Naive thymus-derived CD4-positive, alpha-beta T cell (primary cell): ENCODE results near the gene E2F6. TPM values are rescaled to one million over a fixed set of nuclear protein-coding genes. Genes with fewer than 3 reads are reported as not detected.
A peak's percentile ranks its signal among the peaks of the same experiment; 100 is the strongest.

Source experiments
- ATAC-seq: fragments of 150-1000 bp; cut with Tn5 transposase; 2 replicates; pipeline ENCODE4 v1.10.0; 2021; ENCODE audit warnings: mild to moderate bottlenecking, moderate library complexity
- CTCF ChIA-PET: fragments of 350-600 bp; sonication (Branson Sonifier 250); formaldehyde crosslinking; loops from one replicate; lab custom pipeline; 2021; ENCODE audit warnings: antibody characterized with exemption; lab: Charles Lee
- POLR2A ChIA-PET: fragments of 350-600 bp; sonication (Branson Sonifier 250); formaldehyde crosslinking; loops from one replicate; lab custom pipeline; 2021; ENCODE audit warnings: antibody characterized with exemption, inconsistent platforms; lab: Charles Lee
- DNase-seq, 9 donors: peaks; one replicate each; pipeline versions ENCODE4 v3.0.0 to v3.0.0-alpha.2; 2020 to 2022; ENCODE audit warnings: mixed read lengths in 1 of 9
- H3K27ac ChIP-seq: one replicate; pipeline ENCODE4 v1.7.0; 2013; ENCODE audit warnings: mild to moderate bottlenecking, low read depth, low read length, moderate library complexity
- H3K27me3 ChIP-seq, 2 donors: one replicate each; pipeline ENCODE4 v1.7.0; 2013; ENCODE audit warnings: low read length in 2 of 2, mild to moderate bottlenecking in 2 of 2, moderate library complexity in 2 of 2; ENCODE audit not compliant: control insufficient read depth in 2 of 2, insufficient read depth in 2 of 2
- H3K36me3 ChIP-seq, 3 experiments: 1 replicate in 2 of 3; 2 replicates in 1 of 3; pipeline ENCODE4 v1.7.0; 2013; ENCODE audit warnings: low read length in 3 of 3, mild to moderate bottlenecking in 3 of 3, moderate library complexity in 1 of 3; ENCODE audit not compliant: insufficient read depth in 3 of 3, control insufficient read depth in 2 of 3
- H3K4me1 ChIP-seq, 2 donors: one replicate each; pipeline ENCODE4 v1.7.0; 2013; ENCODE audit warnings: low read length in 2 of 2, mild to moderate bottlenecking in 2 of 2, moderate library complexity in 1 of 2; ENCODE audit not compliant: control insufficient read depth in 2 of 2, insufficient read depth in 2 of 2
- H3K4me3 ChIP-seq: 2 replicates; pipeline ENCODE4 v1.7.0; 2013; ENCODE audit warnings: mild to moderate bottlenecking, low read length
- H3K9me3 ChIP-seq, 3 experiments: 1 replicate in 2 of 3; 2 replicates in 1 of 3; pipeline ENCODE4 v1.7.0; 2013; ENCODE audit warnings: low read length in 3 of 3; ENCODE audit not compliant: control insufficient read depth in 2 of 3
- H3K27ac Mint-ChIP-seq, 9 donors: one replicate each; pipeline ENCODE4 v1.8.0; 2020 to 2022; ENCODE audit warnings: mixed read lengths in 9 of 9, mild to moderate bottlenecking in 8 of 9, moderate library complexity in 5 of 9, inconsistent platforms in 2 of 9
- H3K27me3 Mint-ChIP-seq, 5 donors: one replicate each; pipeline ENCODE4 v1.8.0; 2021 to 2022; ENCODE audit warnings: mixed read lengths in 5 of 5, mild to moderate bottlenecking in 1 of 5
- H3K36me3 Mint-ChIP-seq, 5 donors: one replicate each; pipeline ENCODE4 v1.8.0; 2020 to 2022; ENCODE audit warnings: mixed read lengths in 5 of 5, mild to moderate bottlenecking in 3 of 5, inconsistent platforms in 1 of 5
- H3K4me1 Mint-ChIP-seq, 7 donors: one replicate each; pipeline ENCODE4 v1.8.0; 2020 to 2022; ENCODE audit warnings: mixed read lengths in 7 of 7, mild to moderate bottlenecking in 3 of 7, inconsistent platforms in 1 of 7
- H3K4me3 Mint-ChIP-seq, 10 donors: one replicate each; pipeline ENCODE4 v1.8.0; 2020 to 2022; ENCODE audit warnings: mild to moderate bottlenecking in 10 of 10, mixed read lengths in 10 of 10, moderate library complexity in 6 of 10, inconsistent platforms in 2 of 10
- H3K9me3 Mint-ChIP-seq, 11 donors: one replicate each; pipeline ENCODE4 v1.8.0; 2020 to 2022; ENCODE audit warnings: mixed read lengths in 11 of 11, mild to moderate bottlenecking in 4 of 11, inconsistent platforms in 1 of 11, moderate library complexity in 1 of 11
- intact Hi-C, 2 donors: fragments of 100-400 bp; cut with micrococcal nuclease; formaldehyde crosslinking; loops; one replicate each; pipeline ENCODE4 v1.15.1; 2023
- polyA plus RNA-seq, 2 donors: library from polyadenylated mRNA; unstranded; fragments of 300-500 nt; fragmentation: Illumina TruSeq; gene quantifications; one replicate each; pipeline ENCODE4 v1.2.3, GENCODE V29; 2021
- total RNA-seq, 6 experiments: library from RNA in 5 of 6; stranded (reverse) in 5 of 6; gene quantifications; 1 replicate in 5 of 6; 2 replicates in 1 of 6; pipeline ENCODE4 v1.2.3 and lab custom pipeline; 2021 to 2026

Gene E2F6
- total and polyA plus RNA-seq, 7 experiments from 2014 or later, result 3.1 to 11.6 (median 6.7) TPM

GRCh38 chr2:11509657-11510360, 43.8 kb upstream of the E2F6 start:
- no peaks in the 10 kb centered on the region for H3K36me3 ChIP-seq
- CTCF ChIA-PET, result no interaction called here
- POLR2A ChIA-PET, result no interaction called here
- DNase-seq (no peak), ATAC-seq (no peak)
- Mint-ChIP-seq H3K27me3 (peaks cover under 1 to 28% (median 13%) of the 10 kb centered on the region in 5 donors), H3K4me1 (no peaks in the 10 kb centered on the region), H3K4me3 (no peak overlapping the region), H3K9me3 (no peaks in the 10 kb centered on the region), H3K27ac (no peak overlapping the region), H3K36me3 (no peaks in the 10 kb centered on the region)
- H3K9me3 ChIP-seq, result no peaks in the 10 kb centered on the region
- H3K27ac ChIP-seq, result no peak overlapping the region
- no peaks in the 10 kb centered on the region for H3K27me3 ChIP-seq
- intact Hi-C loops, result no loop called here
- H3K4me1 ChIP-seq, result no peaks in the 10 kb centered on the region
- no peak overlapping the region for H3K4me3 ChIP-seq

GRCh38 chr2:11508279-11508678, 42.3 kb upstream of the E2F6 start:
- Mint-ChIP-seq H3K36me3 (peaks cover 0 to 4% (median 3%) of the 10 kb centered on the region in 5 donors), H3K27me3 (peaks cover 0 to 23% (median 21%) of the 10 kb centered on the region in 5 donors), H3K9me3 (peaks cover 0 to 8% (median 0%) of the 10 kb centered on the region in 11 donors), H3K4me1 (no peaks in the 10 kb centered on the region), H3K4me3 (no peak overlapping the region), H3K27ac (no peak overlapping the region)
- no peak overlapping the region for H3K4me3 ChIP-seq
- ATAC-seq, result no peak
- intact Hi-C loops, result no loop called here
- no peak for DNase-seq
- no peaks in the 10 kb centered on the region for H3K27me3 ChIP-seq
- no peak overlapping the region for H3K27ac ChIP-seq
- ChIA-PET POLR2A (no interaction called here), CTCF (no interaction called here)
- no peaks in the 10 kb centered on the region for H3K36me3 ChIP-seq
- H3K9me3 ChIP-seq, result no peaks in the 10 kb centered on the region
- H3K4me1 ChIP-seq, result no peaks in the 10 kb centered on the region

GRCh38 chr2:11507517-11507916, 41.6 kb upstream of the E2F6 start:
- Histone ChIP-seq H3K27ac (no peak overlapping the region), H3K9me3 (no peaks in the 10 kb centered on the region), H3K27me3 (no peaks in the 10 kb centered on the region), H3K4me3 (no peak overlapping the region), H3K36me3 (no peaks in the 10 kb centered on the region), H3K4me1 (no peaks in the 10 kb centered on the region)
- intact Hi-C loops, result no loop called here
- Mint-ChIP-seq H3K4me1 (no peaks in the 10 kb centered on the region), H3K27ac (no peak overlapping the region), H3K36me3 (peaks cover 0 to 10% (median 4%) of the 10 kb centered on the region in 5 donors), H3K9me3 (peaks cover 0 to 10% (median 0%) of the 10 kb centered on the region in 11 donors), H3K4me3 (no peak overlapping the region), H3K27me3 (peaks cover 0 to 30% (median 28%) of the 10 kb centered on the region in 5 donors)
- ChIA-PET POLR2A (no interaction called here), CTCF (no interaction called here)
- ATAC-seq (no peak), DNase-seq (no peak)

- POLR2A ChIA-PET, result no interaction called here
- no peaks in the 10 kb centered on the region for H3K4me1 ChIP-seq
- no peaks in the 10 kb centered on the region for H3K4me1 Mint-ChIP-seq
- CTCF ChIA-PET, result no interaction called here
- H3K27me3 Mint-ChIP-seq, result peaks cover 0 to 34% (median 23%) of the 10 kb centered on the region in 5 donors
- no peak overlapping the region for H3K4me3 ChIP-seq
- H3K27ac ChIP-seq, result no peak overlapping the region
- H3K36me3 ChIP-seq, result no peaks in the 10 kb centered on the region
- H3K27ac Mint-ChIP-seq, result no peak overlapping the region
- H3K9me3 Mint-ChIP-seq, result peaks cover 0 to 10% (median 0%) of the 10 kb centered on the region in 11 donors
- peaks cover 0 to 10% (median 4%) of the 10 kb centered on the region in 5 donors for H3K36me3 Mint-ChIP-seq
- no peak overlapping the region for H3K4me3 Mint-ChIP-seq
- H3K9me3 ChIP-seq, result no peaks in the 10 kb centered on the region
- ATAC-seq, result no peak
- no peaks in the 10 kb centered on the region for H3K27me3 ChIP-seq
- intact Hi-C loops, result no loop called here
- DNase-seq, result no peak
Measured at GRCh38 chr2:11506611-11506969, 40.6 kb upstream of the E2F6 start.

GRCh38 chr2:11505652-11506610, 40.0 kb upstream of the E2F6 start:
- intact Hi-C loops, result no loop called here
- Histone ChIP-seq H3K27ac (no peak overlapping the region), H3K36me3 (no peaks in the 10 kb centered on the region), H3K9me3 (no peaks in the 10 kb centered on the region), H3K27me3 (no peaks in the 10 kb centered on the region), H3K4me3 (no peak overlapping the region), H3K4me1 (no peaks in the 10 kb centered on the region)
- ChIA-PET CTCF (no interaction called here), POLR2A (no interaction called here)
- Mint-ChIP-seq H3K27ac (peak overlapping the region in 1 of 9 donors; percentile 54), H3K9me3 (peaks cover 0 to 10% (median 0%) of the 10 kb centered on the region in 11 donors), H3K4me1 (peaks cover 0 to under 1% (median 0%) of the 10 kb centered on the region in 7 donors), H3K36me3 (peaks cover 0 to 10% (median 4%) of the 10 kb centered on the region in 5 donors), H3K4me3 (no peak overlapping the region), H3K27me3 (peaks cover 0 to 36% (median 19%) of the 10 kb centered on the region in 5 donors)
- ATAC-seq, result no peak
- DNase-seq, result no peak

- Histone ChIP-seq H3K9me3 (no peaks in the 10 kb centered on the region), H3K27ac (no peak overlapping the region), H3K4me3 (no peak overlapping the region), H3K36me3 (no peaks in the 10 kb centered on the region), H3K4me1 (no peaks in the 10 kb centered on the region), H3K27me3 (no peaks in the 10 kb centered on the region)
- CTCF ChIA-PET, result no interaction called here
- H3K9me3 Mint-ChIP-seq, result peaks cover 0 to 10% (median 0%) of the 10 kb centered on the region in 11 donors
- peaks cover 3 to 40% (median 23%) of the 10 kb centered on the region in 5 donors for H3K27me3 Mint-ChIP-seq
- DNase-seq (no peak), ATAC-seq (no peak)
- no peak overlapping the region for H3K4me3 Mint-ChIP-seq
- H3K27ac Mint-ChIP-seq, result no peak overlapping the region
- POLR2A ChIA-PET, result no interaction called here
- peaks cover 0 to 10% (median 4%) of the 10 kb centered on the region in 5 donors for H3K36me3 Mint-ChIP-seq
- intact Hi-C loops, result no loop called here
- peaks cover 0 to 6% (median 0%) of the 10 kb centered on the region in 7 donors for H3K4me1 Mint-ChIP-seq
Measured at GRCh38 chr2:11503354-11503927, 37.5 kb upstream of the E2F6 start.
